Fibroblast of pulmonary artery (primary cell): ENCODE measurements around the gene ALDH1B1.

Experiments
- DNase-seq: peaks from one replicate; pipeline ENCODE4 v3.0.0-alpha.2; 2010; ENCODE audit warnings: low read depth
- H3K4me3 ChIP-seq: replicated peaks from 2 replicates; pipeline ENCODE4 v1.5.1; 2011; ENCODE audit warnings: low read depth, mild to moderate bottlenecking, control low read depth, low read length, moderate library complexity
- TF ChIP-seq, protein P1 (sequence below): IDR thresholded peaks from 2 replicates; pipeline ENCODE4 v1.5.1; 2011; ENCODE audit warnings: mild to moderate bottlenecking, control low read depth, low read length, inconsistent platforms; ENCODE audit errors: missing control alignments

Gene ALDH1B1

GRCh38 chr9:38347271-38347671 is 45.2 kb upstream of the ALDH1B1 start:
- TF ChIP-seq, protein P1, sequence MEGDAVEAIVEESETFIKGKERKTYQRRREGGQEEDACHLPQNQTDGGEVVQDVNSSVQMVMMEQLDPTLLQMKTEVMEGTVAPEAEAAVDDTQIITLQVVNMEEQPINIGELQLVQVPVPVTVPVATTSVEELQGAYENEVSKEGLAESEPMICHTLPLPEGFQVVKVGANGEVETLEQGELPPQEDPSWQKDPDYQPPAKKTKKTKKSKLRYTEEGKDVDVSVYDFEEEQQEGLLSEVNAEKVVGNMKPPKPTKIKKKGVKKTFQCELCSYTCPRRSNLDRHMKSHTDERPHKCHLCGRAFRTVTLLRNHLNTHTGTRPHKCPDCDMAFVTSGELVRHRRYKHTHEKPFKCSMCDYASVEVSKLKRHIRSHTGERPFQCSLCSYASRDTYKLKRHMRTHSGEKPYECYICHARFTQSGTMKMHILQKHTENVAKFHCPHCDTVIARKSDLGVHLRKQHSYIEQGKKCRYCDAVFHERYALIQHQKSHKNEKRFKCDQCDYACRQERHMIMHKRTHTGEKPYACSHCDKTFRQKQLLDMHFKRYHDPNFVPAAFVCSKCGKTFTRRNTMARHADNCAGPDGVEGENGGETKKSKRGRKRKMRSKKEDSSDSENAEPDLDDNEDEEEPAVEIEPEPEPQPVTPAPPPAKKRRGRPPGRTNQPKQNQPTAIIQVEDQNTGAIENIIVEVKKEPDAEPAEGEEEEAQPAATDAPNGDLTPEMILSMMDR: no peak
- H3K4me3 ChIP-seq: no peak overlapping the region

GRCh38 chr9:38347946-38348345 is 44.6 kb upstream of the ALDH1B1 start:
- no peak for DNase-seq
- TF ChIP-seq, protein P1: no peak
- H3K4me3 ChIP-seq: no peak overlapping the region

More at GRCh38 chr9:38347271-38347671, 45.2 kb upstream of the ALDH1B1 start:
- DNase-seq: no peak

DNA sequence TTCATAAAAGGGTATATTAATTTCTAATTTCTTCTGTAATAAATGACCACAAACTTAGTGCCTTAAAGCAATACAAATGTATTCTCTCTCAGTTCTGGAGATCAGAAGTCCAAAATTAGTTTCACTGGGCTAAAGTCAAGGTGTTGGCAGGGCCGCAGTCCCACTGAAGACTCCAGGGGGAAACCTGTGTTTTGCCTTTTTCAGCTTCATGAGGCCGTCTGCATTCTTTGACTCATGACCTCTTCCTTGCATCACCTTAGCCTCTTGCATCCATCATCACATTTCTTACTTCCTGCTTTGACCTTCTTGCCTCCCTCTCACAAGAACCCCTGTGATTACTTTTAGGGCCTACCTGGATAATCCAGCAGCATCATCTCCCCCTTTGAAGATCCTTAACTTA is 42.0 kb upstream of the ALDH1B1 start:
- TF ChIP-seq, protein P1: no peak
- no peak overlapping the region for H3K4me3 ChIP-seq
- DNase-seq: no peak

GRCh38 chr9:38352530-38353328 is 39.8 kb upstream of the ALDH1B1 start:
- no peak overlapping the region for H3K4me3 ChIP-seq
- DNase-seq: no peak
- TF ChIP-seq, protein P1: no peak

DNA sequence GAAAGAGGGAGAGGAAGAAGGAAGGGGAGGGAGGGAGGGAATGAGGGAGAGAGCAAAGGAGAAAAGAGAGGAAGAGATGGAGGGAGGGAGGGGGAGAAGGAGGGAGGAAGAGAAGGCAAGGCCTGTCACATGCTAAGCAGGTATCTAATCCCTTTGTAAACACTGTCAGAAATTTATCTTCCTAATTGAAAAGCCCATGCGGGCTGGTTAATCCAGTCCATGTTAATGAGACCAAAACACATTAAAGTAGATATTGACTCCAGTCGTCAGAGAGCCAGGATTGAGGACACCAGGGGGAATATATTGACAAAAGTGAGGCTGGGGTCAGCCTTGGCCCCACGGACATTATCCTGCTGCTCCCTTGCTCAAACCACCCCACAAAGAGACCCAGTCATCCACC is 37.4 kb upstream of the ALDH1B1 start:
- TF ChIP-seq, protein P1: no peak
- no peak for DNase-seq
- H3K4me3 ChIP-seq: no peak overlapping the region

DNA sequence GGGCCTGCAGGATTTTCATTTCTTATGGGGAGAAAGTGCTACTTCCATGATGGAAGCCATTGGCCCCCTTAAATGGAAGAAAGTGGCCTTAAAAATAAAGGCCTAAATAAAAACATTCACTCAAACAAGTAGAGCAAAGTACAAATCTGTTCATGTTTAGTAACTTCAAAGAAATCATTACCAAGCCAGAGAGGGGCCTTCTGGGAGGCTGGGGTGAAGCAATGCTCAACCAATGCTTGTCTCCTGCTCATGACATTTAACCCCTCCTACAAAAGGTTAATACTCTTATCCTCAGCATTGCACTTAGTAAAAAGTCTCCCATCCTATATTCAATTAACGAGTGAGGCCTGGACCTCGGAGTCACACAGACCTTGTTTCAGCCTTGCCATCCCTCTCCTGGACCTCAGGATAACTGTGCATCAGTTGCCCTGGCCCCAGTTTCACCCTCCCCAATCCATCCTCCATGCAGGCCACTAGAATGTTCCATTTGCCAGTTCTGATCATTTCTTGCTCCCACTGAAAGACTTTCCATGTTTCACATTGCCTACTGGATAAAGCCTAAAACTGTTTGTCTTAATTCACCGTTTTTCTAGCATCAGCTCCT is 36.9 kb upstream of the ALDH1B1 start:
- TF ChIP-seq, protein P1: no peak
- no peak overlapping the region for H3K4me3 ChIP-seq
- DNase-seq: no peak
